ENCODE measurements around the gene ZNF335.
A peak's percentile ranks its signal among the peaks of the same experiment; 100 is the strongest.

The ZNF335 gene

GRCh38 chr20:45968801-45969711, 2.9 kb downstream of the ZNF335 start:
- peaks cover 3 to 35% (median 26%) of the 10 kb centered on the region in 4 experiments for H3K4me1 ChIP-seq (ENCODE audit: control extremely low read depth in 1 of 4, control insufficient read depth in 4 of 4, insufficient read depth in 4 of 4, low read length in 3 of 4)
- POLR2A ChIA-PET: interaction anchor here (1.2 kb wide), 1 partner anchor 9 kb away, joined by 3 read pairs; no protein-coding TSS in a partner anchor
- no peaks in the 10 kb centered on the region for H3K27me3 ChIP-seq (replicated peaks in 2 of 5; ENCODE audit: control insufficient read depth in 4 of 5, insufficient read depth in 5 of 5, low read length in 4 of 5)
- peaks cover 25 to 48% (median 36%) of the 10 kb centered on the region in 4 experiments for H3K36me3 ChIP-seq (ENCODE audit: control insufficient read depth in 4 of 4, insufficient read depth in 4 of 4, low read length in 3 of 4)
- DNase-seq: no peak
- H3K4me3 ChIP-seq (ENCODE audit: control insufficient read depth in 1 of 7, extremely low read depth in 1 of 7, insufficient read depth in 4 of 7, low read depth in 2 of 7, low read length in 6 of 7): no peak overlapping the region
- H3K27ac ChIP-seq (ENCODE audit: insufficient read depth in 1 of 2, low read depth in 1 of 2, low read length in 2 of 2, poor library complexity in 1 of 2, severe bottlenecking in 2 of 2): peak overlapping the region in 1 of 2 experiments; percentile 37
- WGBS (ENCODE audit: insufficient coverage): 96% methylated on average over 10 of the region's 14 CpGs
- no peaks in the 10 kb centered on the region for H3K9me3 ChIP-seq (ENCODE audit: control extremely low read depth in 1 of 5, control insufficient read depth in 4 of 5, insufficient read depth in 2 of 5, low read depth in 1 of 5, low read length in 4 of 5)
- CTCF ChIA-PET: interaction anchor here (0.6 to 42.1 kb wide), 34 partner anchors 8 to 379 kb away, joined by 3 to 656 read pairs (median 5); partner anchors contain the start of genes CTSA, MMP9, NEURL2 and PCIF1

- no peaks in the 10 kb centered on the region for H3K9me3 ChIP-seq (ENCODE audit: control extremely low read depth in 1 of 5, control insufficient read depth in 4 of 5, insufficient read depth in 2 of 5, low read depth in 1 of 5, low read length in 4 of 5)
- no peak for DNase-seq
- peaks cover 29 to 57% (median 45%) of the 10 kb centered on the region in 4 experiments for H3K36me3 ChIP-seq (ENCODE audit: control insufficient read depth in 4 of 4, insufficient read depth in 4 of 4, low read length in 3 of 4)
- peaks cover 3 to 35% (median 26%) of the 10 kb centered on the region in 4 experiments for H3K4me1 ChIP-seq (ENCODE audit: control extremely low read depth in 1 of 4, control insufficient read depth in 4 of 4, insufficient read depth in 4 of 4, low read length in 3 of 4)
- POLR2A ChIA-PET: no interaction called here
- 93% methylated on average over 9 of the region's 10 CpGs for WGBS (ENCODE audit: insufficient coverage)
- peak overlapping the region in 1 of 2 experiments; percentile 37 for H3K27ac ChIP-seq (ENCODE audit: insufficient read depth in 1 of 2, low read depth in 1 of 2, low read length in 2 of 2, poor library complexity in 1 of 2, severe bottlenecking in 2 of 2)
- H3K4me3 ChIP-seq (ENCODE audit: control insufficient read depth in 1 of 7, extremely low read depth in 1 of 7, insufficient read depth in 4 of 7, low read depth in 2 of 7, low read length in 6 of 7): no peak overlapping the region
- CTCF ChIA-PET: interaction anchor here (0.6 to 42.1 kb wide), 18 partner anchors 7 to 173 kb away, joined by 3 to 656 read pairs (median 6); partner anchors contain the start of genes CTSA, MMP9, NEURL2 and PCIF1
- no peaks in the 10 kb centered on the region for H3K27me3 ChIP-seq (replicated peaks in 2 of 5; ENCODE audit: control insufficient read depth in 4 of 5, insufficient read depth in 5 of 5, low read length in 4 of 5)
Observed at GRCh38 chr20:45968081-45968671, 3.8 kb downstream of the ZNF335 start.

- H3K27me3 ChIP-seq (replicated peaks in 2 of 5; ENCODE audit: control insufficient read depth in 4 of 5, insufficient read depth in 5 of 5, low read length in 4 of 5): no peaks in the 10 kb centered on the region
- ChIA-PET POLR2A (no interaction called here), CTCF (interaction anchor here (1.0 to 42.1 kb wide), 11 partner anchors 7 to 168 kb away, joined by 3 to 656 read pairs (median 13); partner anchors contain the start of genes MMP9 and PCIF1)
- peaks cover 29 to 60% (median 47%) of the 10 kb centered on the region in 4 experiments for H3K36me3 ChIP-seq (ENCODE audit: control insufficient read depth in 4 of 4, insufficient read depth in 4 of 4, low read length in 3 of 4)
- DNase-seq: no peak
- no peaks in the 10 kb centered on the region for H3K9me3 ChIP-seq (ENCODE audit: control extremely low read depth in 1 of 5, control insufficient read depth in 4 of 5, insufficient read depth in 2 of 5, low read depth in 1 of 5, low read length in 4 of 5)
- H3K4me1 ChIP-seq (ENCODE audit: control extremely low read depth in 1 of 4, control insufficient read depth in 4 of 4, insufficient read depth in 4 of 4, low read length in 3 of 4): peaks cover 2 to 31% (median 21%) of the 10 kb centered on the region in 4 experiments
- WGBS (ENCODE audit: insufficient coverage): 97% methylated on average over 7 of the region's 13 CpGs
- H3K4me3 ChIP-seq (ENCODE audit: control insufficient read depth in 1 of 7, extremely low read depth in 1 of 7, insufficient read depth in 4 of 7, low read depth in 2 of 7, low read length in 6 of 7): no peak overlapping the region
- no peak overlapping the region for H3K27ac ChIP-seq (ENCODE audit: insufficient read depth in 1 of 2, low read depth in 1 of 2, low read length in 2 of 2, poor library complexity in 1 of 2, severe bottlenecking in 2 of 2)
Observed at GRCh38 chr20:45967551-45968080, 4.4 kb downstream of the ZNF335 start.

GRCh38 chr20:45965169-45966002, 6.6 kb downstream of the ZNF335 start:
- peaks cover 0 to 17% (median 11%) of the 10 kb centered on the region in 4 experiments for H3K4me1 ChIP-seq (ENCODE audit: control extremely low read depth in 1 of 4, control insufficient read depth in 4 of 4, insufficient read depth in 4 of 4, low read length in 3 of 4)
- CTCF ChIA-PET: interaction anchor here (0.6 to 42.1 kb wide), 8 partner anchors 13 to 166 kb away, joined by 3 to 656 read pairs (median 10); partner anchors contain the start of genes CTSA, MMP9 and NEURL2
- H3K36me3 ChIP-seq (ENCODE audit: control insufficient read depth in 4 of 4, insufficient read depth in 4 of 4, low read length in 3 of 4): peaks cover 34 to 81% (median 62%) of the 10 kb centered on the region in 4 experiments
- no peak overlapping the region for H3K27ac ChIP-seq (ENCODE audit: insufficient read depth in 1 of 2, low read depth in 1 of 2, low read length in 2 of 2, poor library complexity in 1 of 2, severe bottlenecking in 2 of 2)
- H3K4me3 ChIP-seq (ENCODE audit: control insufficient read depth in 1 of 7, extremely low read depth in 1 of 7, insufficient read depth in 4 of 7, low read depth in 2 of 7, low read length in 6 of 7): no peak overlapping the region
- DNase-seq: no peak
- H3K9me3 ChIP-seq (ENCODE audit: control extremely low read depth in 1 of 5, control insufficient read depth in 4 of 5, insufficient read depth in 2 of 5, low read depth in 1 of 5, low read length in 4 of 5): no peaks in the 10 kb centered on the region
- no peaks in the 10 kb centered on the region for H3K27me3 ChIP-seq (replicated peaks in 2 of 5; ENCODE audit: control insufficient read depth in 4 of 5, insufficient read depth in 5 of 5, low read length in 4 of 5)
- POLR2A ChIA-PET: interaction anchor here (1.4 kb wide), 1 partner anchor 32 kb away, joined by 5 read pairs; the partner anchor contains the start of gene PCIF1
- 96% methylated on average over 5 of the region's 18 CpGs for WGBS (ENCODE audit: insufficient coverage)

- WGBS (ENCODE audit: insufficient coverage): 98% methylated on average over 8 of the region's 9 CpGs
- H3K36me3 ChIP-seq (ENCODE audit: control insufficient read depth in 4 of 4, insufficient read depth in 4 of 4, low read length in 3 of 4): peaks cover 36 to 89% (median 68%) of the 10 kb centered on the region in 4 experiments
- ChIA-PET CTCF (interaction anchor here (1.4 to 9.8 kb wide), 6 partner anchors 12 to 139 kb away, joined by 3 to 75 read pairs (median 14); partner anchors contain the start of genes CTSA, NEURL2 and PCIF1), POLR2A (no interaction called here)
- H3K4me1 ChIP-seq (ENCODE audit: control extremely low read depth in 1 of 4, control insufficient read depth in 4 of 4, insufficient read depth in 4 of 4, low read length in 3 of 4): peaks cover 0 to 7% (median 2%) of the 10 kb centered on the region in 4 experiments
- no peaks in the 10 kb centered on the region for H3K9me3 ChIP-seq (ENCODE audit: control extremely low read depth in 1 of 5, control insufficient read depth in 4 of 5, insufficient read depth in 2 of 5, low read depth in 1 of 5, low read length in 4 of 5)
- H3K27ac ChIP-seq (ENCODE audit: insufficient read depth in 1 of 2, low read depth in 1 of 2, low read length in 2 of 2, poor library complexity in 1 of 2, severe bottlenecking in 2 of 2): no peak overlapping the region
- DNase-seq: no peak
- H3K27me3 ChIP-seq (replicated peaks in 2 of 5; ENCODE audit: control insufficient read depth in 4 of 5, insufficient read depth in 5 of 5, low read length in 4 of 5): no peaks in the 10 kb centered on the region
- no peak overlapping the region for H3K4me3 ChIP-seq (ENCODE audit: control insufficient read depth in 1 of 7, extremely low read depth in 1 of 7, insufficient read depth in 4 of 7, low read depth in 2 of 7, low read length in 6 of 7)
Observed at GRCh38 chr20:45964006-45964400, 8.0 kb downstream of the ZNF335 start.
